Stimulated activated naive CD8-positive, alpha-beta T cell treated with anti-CD3 and anti-CD28 coated beads, Interleukin-15, amount 100 ng/mL, for 72 hours (primary cell): ENCODE measurements around the gene DYNLL2.
A peak's percentile ranks its signal among the peaks of the same experiment; 100 is the strongest.
"Not testable (repeated sequence)": the region's sequence is repeated elsewhere in the genome, so short reads cannot be mapped to it uniquely, and the experiment has no call there.

Source experiments
- ATAC-seq: fragments of 150-1000 bp; cut with Tn5 transposase; 2 replicates; pipeline ENCODE4 v1.10.0; 2021; ENCODE audit warnings: mild to moderate bottlenecking, moderate library complexity
- DNase-seq, 2 donors: peaks; one replicate each; pipeline ENCODE4 v3.0.0; 2021 to 2022
- H3K27ac Mint-ChIP-seq, 2 donors: one replicate each; pipeline ENCODE4 v1.8.0; 2022; ENCODE audit warnings: mild to moderate bottlenecking in 2 of 2, mixed read lengths in 2 of 2, moderate library complexity in 2 of 2
- H3K27me3 Mint-ChIP-seq: one replicate; pipeline ENCODE4 v1.8.0; 2022; ENCODE audit warnings: mixed read lengths
- H3K4me1 Mint-ChIP-seq: one replicate; pipeline ENCODE4 v1.8.0; 2022; ENCODE audit warnings: mild to moderate bottlenecking, mixed read lengths
- H3K4me3 Mint-ChIP-seq, 2 donors: one replicate each; pipeline ENCODE4 v1.8.0; 2022; ENCODE audit warnings: mild to moderate bottlenecking in 2 of 2, mixed read lengths in 2 of 2, moderate library complexity in 1 of 2
- H3K9me3 Mint-ChIP-seq, 2 donors: one replicate each; pipeline ENCODE4 v1.8.0; 2022; ENCODE audit warnings: mixed read lengths in 2 of 2

The DYNLL2 gene

GRCh38 chr17:58082870-58083490 is at the start of gene DYNLL2:
Gene DYNLL2 (plus strand): TSS chr17:58083419. CDS start chr17:58087091, 3,672 bp downstream.
- no peaks in the 10 kb centered on the region for H3K9me3 Mint-ChIP-seq
- H3K27ac Mint-ChIP-seq: peak within 1 kb of the TSS; percentile 90 to 93
- DNase-seq: peak; percentile 83 to 91
- peak within 1 kb of the TSS; percentile 85 to 90 for H3K4me3 Mint-ChIP-seq
- H3K27me3 Mint-ChIP-seq: peaks cover under 1% of the 10 kb centered on the region
- ATAC-seq: peak; percentile 86
- peaks cover 36% of the 10 kb centered on the region for H3K4me1 Mint-ChIP-seq

- DNase-seq (no peak), ATAC-seq (no peak)
- Mint-ChIP-seq H3K4me3 (no peak overlapping the region), H3K27ac (no peak overlapping the region), H3K27me3 (peaks cover 39% of the 10 kb centered on the region), H3K9me3 (peaks cover 0 to 4% of the 10 kb centered on the region in 2 donors), H3K4me1 (no peaks in the 10 kb centered on the region)
These were observed 43.2 kb upstream of the DYNLL2 start for GRCh38 chr17:58039975-58040374.

- peaks cover 39% of the 10 kb centered on the region for H3K27me3 Mint-ChIP-seq
These were observed 42.8 kb upstream of the DYNLL2 start for GRCh38 chr17:58040386-58040785.

DNA sequence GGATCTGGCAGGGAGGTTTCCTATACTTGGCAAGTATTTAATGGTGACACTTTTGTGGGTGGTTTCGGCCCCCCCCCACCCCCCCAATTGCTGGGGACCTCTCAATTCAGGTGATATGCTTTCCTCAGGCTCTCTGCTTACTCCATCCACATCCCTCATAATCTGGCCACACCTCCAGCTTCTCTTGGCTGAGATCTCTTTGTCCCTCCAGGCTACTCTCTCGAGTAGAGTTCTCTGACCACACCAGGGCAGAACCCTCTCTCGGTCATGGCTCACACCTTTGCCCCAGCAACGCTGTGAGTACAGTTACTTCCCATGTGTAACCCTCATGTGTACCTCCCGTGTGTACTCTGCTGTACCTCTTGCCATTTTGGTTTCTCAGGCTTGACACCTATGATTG is 42.1 kb upstream of the DYNLL2 start:
- H3K4me3 Mint-ChIP-seq: no peak overlapping the region
- H3K4me1 Mint-ChIP-seq: no peaks in the 10 kb centered on the region
- ATAC-seq (no peak), DNase-seq (no peak)
- H3K9me3 Mint-ChIP-seq: peaks cover 0 to 4% of the 10 kb centered on the region in 2 donors
- peaks cover 39% of the 10 kb centered on the region for H3K27me3 Mint-ChIP-seq
- H3K27ac Mint-ChIP-seq: peak overlapping the region in 1 of 2 donors; percentile 45

More at GRCh38 chr17:58040386-58040785, 42.8 kb upstream of the DYNLL2 start:
- DNase-seq (no peak), ATAC-seq (no peak)
- peaks cover 0 to 4% of the 10 kb centered on the region in 2 donors for H3K9me3 Mint-ChIP-seq
- H3K4me3 Mint-ChIP-seq: no peak overlapping the region
- H3K4me1 Mint-ChIP-seq: no peaks in the 10 kb centered on the region
- no peak overlapping the region for H3K27ac Mint-ChIP-seq

- H3K4me1 Mint-ChIP-seq: no peaks in the 10 kb centered on the region
- no peak overlapping the region for H3K27ac Mint-ChIP-seq
- H3K4me3 Mint-ChIP-seq: no peak overlapping the region
- no peak for ATAC-seq
- H3K27me3 Mint-ChIP-seq: peaks cover 39% of the 10 kb centered on the region
- DNase-seq: no peak
- H3K9me3 Mint-ChIP-seq: peaks cover 0 to 4% of the 10 kb centered on the region in 2 donors
These were observed 39.7 kb upstream of the DYNLL2 start for GRCh38 chr17:58043221-58044181.

GRCh38 chr17:58044256-58044655 is 39.0 kb upstream of the DYNLL2 start:
- H3K27me3 Mint-ChIP-seq: peaks cover 38% of the 10 kb centered on the region
- H3K4me3 Mint-ChIP-seq, H3K4me1 Mint-ChIP-seq, H3K9me3 Mint-ChIP-seq, ATAC-seq, H3K27ac Mint-ChIP-seq, DNase-seq: not testable (repeated sequence)

- no peak for ATAC-seq
- H3K4me1 Mint-ChIP-seq: no peaks in the 10 kb centered on the region
- H3K27me3 Mint-ChIP-seq: peaks cover 25% of the 10 kb centered on the region
- peak overlapping the region in 1 of 2 donors; percentile 68 for H3K27ac Mint-ChIP-seq
- H3K4me3 Mint-ChIP-seq: no peak overlapping the region
- no peak for DNase-seq
- peaks cover 0 to 4% of the 10 kb centered on the region in 2 donors for H3K9me3 Mint-ChIP-seq
These were observed 36.8 kb upstream of the DYNLL2 start for GRCh38 chr17:58046239-58047094.

DNA sequence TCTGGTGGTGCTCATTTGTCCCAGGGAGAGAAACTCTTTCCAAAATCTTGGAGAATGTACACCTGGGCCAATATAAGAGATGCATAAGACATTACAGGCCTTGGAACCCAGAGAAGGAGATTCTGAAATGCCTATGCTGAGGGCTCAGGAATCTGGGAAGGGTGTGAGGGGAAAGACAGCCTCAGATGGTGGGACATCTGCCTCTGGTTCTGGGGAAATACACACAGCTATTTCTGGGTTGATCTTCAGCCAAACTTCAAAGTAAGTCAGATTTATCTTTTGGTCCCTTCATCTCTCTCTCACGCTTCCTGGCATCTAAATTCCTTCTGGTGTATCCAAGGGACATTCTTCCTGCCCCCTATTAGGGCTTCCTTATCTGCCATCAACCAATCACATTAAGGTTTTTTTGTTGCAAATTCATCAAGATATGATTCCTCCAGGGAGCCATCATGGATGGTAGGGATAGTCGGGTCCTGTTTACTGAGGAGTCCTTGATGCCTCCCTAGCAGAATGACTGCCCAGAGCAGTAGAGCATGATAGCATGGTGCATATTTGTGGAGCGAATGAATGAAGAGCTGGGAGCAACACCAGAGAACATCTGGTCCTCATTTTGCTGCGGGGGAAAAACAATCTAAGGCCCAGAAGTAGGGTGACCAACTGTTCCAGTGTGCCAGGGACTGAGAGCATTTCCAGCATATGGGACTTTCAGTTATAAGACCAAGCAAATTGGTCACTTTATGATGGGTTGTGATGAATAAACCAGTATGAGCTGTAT is 35.7 kb upstream of the DYNLL2 start:
- Mint-ChIP-seq H3K27ac (peak overlapping the region; percentile 8 to 85), H3K4me1 (peaks cover under 1% of the 10 kb centered on the region), H3K4me3 (no peak overlapping the region), H3K9me3 (peaks cover 0 to 4% of the 10 kb centered on the region in 2 donors), H3K27me3 (peaks cover 20% of the 10 kb centered on the region)
- ATAC-seq: no peak
- DNase-seq: no peak

- H3K4me3 Mint-ChIP-seq: no peak overlapping the region
- H3K27ac Mint-ChIP-seq: no peak overlapping the region
- peaks cover 0 to under 1% of the 10 kb centered on the region in 2 donors for H3K9me3 Mint-ChIP-seq
- H3K27me3 Mint-ChIP-seq: peaks cover 4% of the 10 kb centered on the region
- ATAC-seq (no peak), DNase-seq (no peak)
- peaks cover 14% of the 10 kb centered on the region for H3K4me1 Mint-ChIP-seq
These were observed 33.7 kb upstream of the DYNLL2 start for GRCh38 chr17:58049533-58049932.

GRCh38 chr17:58050966-58051365 is 32.3 kb upstream of the DYNLL2 start:
- ATAC-seq (no peak), DNase-seq (no peak)
- Mint-ChIP-seq H3K27me3 (peaks cover 7% of the 10 kb centered on the region), H3K9me3 (no peaks in the 10 kb centered on the region), H3K4me3 (no peak overlapping the region), H3K4me1 (peaks cover 14% of the 10 kb centered on the region), H3K27ac (no peak overlapping the region)

DNA sequence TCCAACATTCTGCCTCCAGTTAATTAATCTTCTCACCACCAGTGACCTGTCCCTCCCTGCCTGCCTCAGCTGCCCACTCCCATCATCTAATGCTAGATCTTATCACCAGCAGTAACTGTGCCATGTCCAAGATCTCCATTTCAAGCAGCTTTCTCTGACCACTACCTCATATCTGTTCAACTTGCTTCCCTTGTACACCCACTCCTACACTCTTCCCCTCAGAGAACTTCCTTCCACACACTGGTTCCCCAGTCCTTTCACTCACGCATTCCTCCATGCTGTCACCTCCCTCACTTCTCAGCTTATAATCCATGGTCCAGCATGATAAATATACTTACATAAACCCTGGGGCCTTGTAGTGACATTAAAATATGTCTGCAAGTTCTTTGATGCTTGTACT is 31.8 kb upstream of the DYNLL2 start:
- DNase-seq (no peak), ATAC-seq (no peak)
- Mint-ChIP-seq H3K27ac (no peak overlapping the region), H3K4me1 (peaks cover 14% of the 10 kb centered on the region), H3K4me3 (no peak overlapping the region), H3K27me3 (peaks cover 7% of the 10 kb centered on the region), H3K9me3 (no peaks in the 10 kb centered on the region)

GRCh38 chr17:58052407-58052806 is 30.8 kb upstream of the DYNLL2 start:
- Mint-ChIP-seq H3K4me1 (peaks cover 14% of the 10 kb centered on the region), H3K27ac (peak overlapping the region in 1 of 2 donors; percentile 31), H3K9me3 (no peaks in the 10 kb centered on the region), H3K27me3 (peaks cover 12% of the 10 kb centered on the region), H3K4me3 (no peak overlapping the region)
- ATAC-seq: no peak
- no peak for DNase-seq

- H3K9me3 Mint-ChIP-seq: no peaks in the 10 kb centered on the region
- DNase-seq (peak in 1 of 2 donors; percentile 13), ATAC-seq (peak; percentile 58)
- peak overlapping the region in 1 of 2 donors; percentile 37 for H3K27ac Mint-ChIP-seq
- no peak overlapping the region for H3K4me3 Mint-ChIP-seq
- peaks cover 14% of the 10 kb centered on the region for H3K4me1 Mint-ChIP-seq
- H3K27me3 Mint-ChIP-seq: peaks cover 13% of the 10 kb centered on the region
These were observed 30.1 kb upstream of the DYNLL2 start for GRCh38 chr17:58052945-58053715.

GRCh38 chr17:58054641-58055040 is 28.6 kb upstream of the DYNLL2 start:
- Mint-ChIP-seq H3K27me3 (peaks cover 13% of the 10 kb centered on the region), H3K4me1 (peaks cover 14% of the 10 kb centered on the region), H3K4me3 (no peak overlapping the region), H3K27ac (peak overlapping the region in 1 of 2 donors; percentile 19), H3K9me3 (no peaks in the 10 kb centered on the region)
- ATAC-seq (no peak), DNase-seq (no peak)
